RWPE1 (cell line): ENCODE results near the gene CNNM4.

Experiments
- CTCF ChIA-PET: fragments of 350-600 bp; sonication (Branson Sonifier 250); formaldehyde crosslinking; extraction: SDS; loops from one replicate; lab custom pipeline; 2021; lab: Yijun Ruan, JAX
- POLR2A ChIA-PET: fragments of 400-600 bp; formaldehyde crosslinking; extraction: SDS; loops from one replicate; lab custom pipeline; 2020; ENCODE audit warnings: antibody characterized with exemption; ENCODE audit not compliant: low non-redundant PET; lab: Yijun Ruan, JAX
- DNase-seq: peaks from one replicate; pipeline ENCODE4 v3.0.0; 2012; ENCODE audit warnings: low spot score
- H3K27ac ChIP-seq: fragments of 450-650 bp; 2 replicates; pipeline ENCODE4 v1.5.1; 2017
- CTCF ChIP-seq: fragments of 450-650 bp; conservative IDR thresholded peaks from 2 replicates; pipeline ENCODE4 v1.5.1; 2017; ENCODE audit warnings: low read depth, mild to moderate bottlenecking

Gene CNNM4

GRCh38 chr2:96807127-96807471 is 46.4 kb downstream of the CNNM4 start:
- no peak overlapping the region for H3K27ac ChIP-seq
- TF ChIP-seq CTCF, result no peak
- ChIA-PET CTCF (no interaction called here), POLR2A (no interaction called here)
- no peak for DNase-seq

GRCh38 chr2:96808176-96808837 is 47.6 kb downstream of the CNNM4 start:
- no peak for DNase-seq
- ChIA-PET POLR2A (no interaction called here), CTCF (no interaction called here)
- no peak overlapping the region for H3K27ac ChIP-seq
- TF ChIP-seq CTCF, result no peak

- ChIA-PET CTCF (interaction anchor here (0.7 kb wide), 1 partner anchor 73 kb away, joined by 4 read pairs; no protein-coding TSS in a partner anchor), POLR2A (no interaction called here)
- DNase-seq, result no peak
- H3K27ac ChIP-seq, result no peak overlapping the region
- TF ChIP-seq CTCF, result no peak
Measured at GRCh38 chr2:96809216-96809882, 48.6 kb downstream of the CNNM4 start.

GRCh38 chr2:96809951-96810782 is 49.5 kb downstream of the CNNM4 start:
- H3K27ac ChIP-seq, result no peak overlapping the region
- no peak for DNase-seq
- TF ChIP-seq CTCF, result no peak
- ChIA-PET POLR2A (no interaction called here), CTCF (interaction anchor here (0.7 kb wide), 1 partner anchor 74 kb away, joined by 4 read pairs; no protein-coding TSS in a partner anchor)

GRCh38 chr2:96810783-96811192 is 50.1 kb downstream of the CNNM4 start:
- DNase-seq, result no peak
- no peak for TF ChIP-seq CTCF
- POLR2A ChIA-PET, result no interaction called here
- no peak overlapping the region for H3K27ac ChIP-seq
- CTCF ChIA-PET, result no interaction called here

- CTCF ChIA-PET, result no interaction called here
- no peak overlapping the region for H3K27ac ChIP-seq
- TF ChIP-seq CTCF, result no peak
- POLR2A ChIA-PET, result no interaction called here
- no peak for DNase-seq
Measured at GRCh38 chr2:96811917-96812316, 51.2 kb downstream of the CNNM4 start.
